GM21526 (cell line): ENCODE data around the gene SPSB2.

Experiments
- ATAC-seq: cut with Tn5 transposase; IDR thresholded peaks from one replicate; pipeline ENCODE4 v1.9.1; 2021; ENCODE audit warnings: moderate library complexity; ENCODE audit not compliant: unreplicated experiment, low FRiP score

SPSB2 gene

GRCh38 chr12:6834873-6835272, 38.2 kb downstream of the SPSB2 start:
- ATAC-seq = no peak

GRCh38 chr12:6834254-6834653, 38.8 kb downstream of the SPSB2 start:
- ATAC-seq = no peak

DNA sequence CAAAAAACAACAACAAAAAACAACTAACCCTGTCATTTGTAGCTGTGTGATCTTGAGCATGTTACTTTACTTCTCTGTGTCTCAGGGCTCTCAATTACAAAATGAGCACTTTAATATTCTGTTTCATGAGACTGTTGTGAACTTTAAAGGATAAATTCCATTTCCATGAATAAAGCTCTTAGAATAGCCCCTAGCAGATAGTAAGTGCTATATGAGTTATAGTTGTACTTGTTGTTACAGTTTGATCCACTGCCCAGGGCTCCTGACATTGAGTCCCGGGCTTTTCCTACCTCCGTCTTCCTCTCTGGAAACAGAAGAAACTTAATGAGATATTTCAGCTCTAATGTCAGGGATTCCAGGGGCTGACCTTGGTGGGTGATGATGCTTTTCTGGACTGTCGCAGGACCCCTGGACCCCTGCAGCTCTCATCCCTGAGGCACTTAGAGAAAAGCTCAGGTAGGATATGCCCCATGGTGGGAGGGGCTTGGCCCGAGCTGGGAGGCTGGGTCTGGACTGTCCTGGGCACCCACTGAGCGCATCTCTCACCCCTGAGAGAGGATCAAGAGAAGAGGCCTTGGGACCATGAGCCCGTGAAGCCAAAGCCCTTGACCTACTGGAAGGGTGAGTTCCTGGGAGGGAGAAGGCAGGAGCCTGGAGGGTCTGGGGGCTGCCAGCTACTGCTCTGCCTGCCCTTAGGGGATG, 39.8 kb downstream of the SPSB2 start:
- no peak for ATAC-seq

DNA sequence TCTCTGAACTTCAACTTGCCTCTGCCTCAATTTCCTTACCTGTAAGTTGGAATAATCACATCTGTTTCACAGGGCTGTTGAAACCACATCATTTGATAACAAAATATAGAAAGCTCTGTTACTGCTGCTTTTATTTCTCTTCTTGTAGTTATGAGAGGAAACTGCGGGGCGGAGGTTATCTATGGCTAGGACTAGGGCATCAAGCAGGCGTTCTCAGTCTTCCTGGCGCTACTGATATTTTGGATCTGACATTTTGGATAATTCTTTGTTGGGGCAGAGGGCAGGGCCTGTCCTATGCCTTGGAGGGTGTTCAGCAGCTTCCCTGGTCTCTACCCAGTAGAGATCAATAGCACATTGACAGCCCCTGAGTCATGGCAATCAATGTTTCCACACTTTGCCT, 41.0 kb downstream of the SPSB2 start:
- no peak for ATAC-seq

DNA sequence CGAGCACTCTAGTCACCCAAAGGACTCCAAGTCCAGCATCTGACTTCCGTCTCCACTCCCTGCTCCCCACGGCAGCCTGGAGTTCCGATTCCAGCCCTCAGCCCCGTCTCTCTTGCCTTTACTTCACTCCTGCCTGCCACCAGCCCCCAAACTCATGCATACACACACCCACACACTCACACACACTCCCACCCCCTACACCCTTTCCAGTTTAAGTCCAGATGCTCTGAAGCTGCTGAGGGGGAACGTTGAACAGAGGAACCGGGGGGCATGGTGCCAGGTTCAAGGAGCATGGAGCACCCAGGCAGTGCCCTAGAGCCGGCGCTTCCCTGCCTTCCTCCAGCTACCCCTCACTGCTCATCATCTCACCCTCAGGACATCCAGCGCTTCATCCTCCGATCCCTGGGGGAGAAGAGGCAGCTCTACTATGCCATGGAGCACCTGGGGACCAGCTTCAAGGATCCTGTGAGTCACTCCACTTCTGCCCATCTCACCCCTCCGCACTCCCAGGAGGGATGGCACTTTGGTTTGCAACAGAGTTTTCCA, 41.6 kb downstream of the SPSB2 start:
- ATAC-seq = no peak

DNA sequence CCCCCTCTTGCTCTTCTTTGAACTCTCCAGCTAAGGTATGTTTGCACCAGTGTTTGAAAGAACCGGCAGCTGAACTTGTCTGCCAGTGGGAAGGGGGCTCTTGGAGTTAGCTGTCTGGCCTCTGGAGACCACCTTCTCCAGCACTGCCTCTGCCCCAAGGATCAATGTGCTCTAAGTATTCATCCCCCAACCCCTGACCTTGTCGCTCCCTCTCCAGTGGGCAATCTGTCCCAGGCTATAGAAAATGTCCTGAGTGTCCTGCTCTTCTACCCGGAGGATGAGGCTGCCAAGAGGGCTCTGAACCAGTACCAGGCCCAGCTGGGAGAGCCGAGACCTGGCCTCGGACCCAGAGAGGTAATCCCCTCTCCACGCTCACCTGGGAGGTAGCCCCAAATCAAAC, 42.1 kb downstream of the SPSB2 start:
- ATAC-seq = no peak

DNA sequence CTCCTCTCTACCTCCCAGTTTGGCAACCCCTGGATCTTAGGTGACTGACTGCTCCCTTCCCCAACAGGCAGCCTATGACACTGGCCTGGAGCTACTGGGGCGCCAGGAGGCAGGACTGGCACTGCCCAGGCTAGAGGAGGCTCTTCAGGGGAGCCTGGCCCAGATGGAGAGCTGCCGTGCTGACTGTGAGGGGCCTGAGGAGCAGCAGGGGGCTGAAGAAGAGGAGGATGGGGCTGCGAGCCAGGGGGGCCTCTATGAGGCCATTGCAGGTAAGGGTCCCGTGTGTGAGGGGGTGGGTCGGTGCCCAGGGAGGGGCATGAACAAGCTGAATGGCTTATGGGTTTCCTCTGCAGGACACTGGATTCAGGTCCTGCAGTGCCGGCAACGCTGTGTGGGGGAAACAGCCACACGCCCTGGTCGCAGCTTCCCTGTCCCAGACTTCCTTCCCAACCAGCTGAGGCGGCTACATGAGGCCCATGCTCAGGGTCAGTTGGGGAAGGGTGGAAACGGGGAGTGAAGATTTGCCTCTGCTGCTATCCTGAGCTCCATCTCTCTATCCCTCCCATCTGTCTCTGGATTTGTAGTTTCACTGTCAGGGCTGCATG, 42.7 kb downstream of the SPSB2 start:
- no peak for ATAC-seq

- no peak for ATAC-seq
Observed at GRCh38 chr12:6829536-6830220, 43.4 kb downstream of the SPSB2 start.

DNA sequence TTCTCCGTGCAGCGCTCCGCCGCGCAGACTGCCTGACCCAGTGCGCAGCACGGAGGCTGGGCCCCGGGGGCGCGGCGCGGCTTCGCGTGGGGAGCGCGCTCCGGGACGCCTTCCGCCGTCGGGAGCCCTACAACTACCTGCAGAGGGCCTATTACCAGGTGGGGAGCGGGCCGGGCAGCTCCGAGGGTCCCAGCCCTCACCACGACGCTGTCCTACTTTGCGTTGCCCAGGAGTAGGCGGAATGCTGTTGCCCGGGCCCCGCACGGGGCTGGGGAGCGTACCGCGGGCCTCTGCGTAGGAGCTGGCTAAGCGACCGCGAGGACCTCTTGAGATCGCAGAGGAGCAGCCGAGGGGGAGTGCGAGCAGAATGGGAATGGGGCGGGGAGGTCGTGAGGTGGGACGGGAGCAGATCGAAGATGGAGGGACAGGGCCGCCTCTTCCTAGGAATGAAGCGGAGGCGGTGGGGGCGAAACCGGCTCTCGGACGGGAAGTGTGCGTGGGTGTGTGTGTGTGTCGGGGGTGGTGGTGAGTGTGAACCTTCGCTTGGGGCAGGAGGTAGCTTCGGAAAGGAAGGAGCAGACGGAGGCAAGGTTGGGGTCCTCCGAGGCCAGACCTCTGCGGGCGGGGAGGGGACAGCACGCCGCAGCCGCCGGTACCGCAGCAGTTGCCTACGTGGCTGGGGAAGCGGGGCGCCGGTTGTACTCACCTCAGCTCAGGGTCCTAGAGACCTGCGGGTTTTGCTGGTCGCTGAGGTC, 44.1 kb downstream of the SPSB2 start:
- ATAC-seq = no peak

GRCh38 chr12:6827982-6828780, 44.9 kb downstream of the SPSB2 start, which contains the start of gene P3H3:
TSS of gene P3H3 (plus strand) at chr12:6828407. CDS start at chr12:6828441, 34 bp downstream.
- ATAC-seq = no peak

GRCh38 chr12:6827437-6827911, 45.6 kb downstream of the SPSB2 start:
- no peak for ATAC-seq

- no peak for ATAC-seq
Observed at GRCh38 chr12:6826734-6827436, 46.2 kb downstream of the SPSB2 start.

DNA sequence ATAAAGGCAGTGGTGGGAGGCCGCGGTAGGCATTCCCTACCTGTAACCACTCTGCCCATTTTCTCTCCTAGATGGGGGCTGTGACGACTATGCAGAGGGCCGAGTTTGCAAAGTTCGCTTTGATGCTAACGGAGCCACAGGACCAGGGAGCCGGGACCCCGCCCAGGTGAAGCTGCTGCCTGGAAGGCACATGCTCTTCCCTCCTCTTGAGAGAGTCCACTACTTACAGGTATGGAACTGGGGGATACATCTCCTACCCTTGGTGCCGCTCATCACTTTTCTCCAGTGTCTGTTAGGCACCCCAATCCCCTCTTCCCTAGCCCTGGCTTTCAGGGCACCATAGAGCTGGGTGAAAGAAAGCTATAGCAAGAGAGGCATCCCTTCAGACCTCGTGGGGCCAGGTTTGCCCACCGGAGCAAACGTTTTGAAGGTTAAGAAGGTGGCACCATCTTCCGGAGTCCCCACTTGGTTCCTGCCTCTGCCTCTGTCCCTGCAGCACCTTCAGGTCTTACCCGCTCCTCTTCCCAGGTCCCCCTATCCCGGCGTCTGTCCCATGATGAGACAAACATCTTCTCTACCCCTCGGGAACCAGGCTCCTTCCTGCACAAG, 46.9 kb downstream of the SPSB2 start:
- ATAC-seq = no peak

- no peak for ATAC-seq
Observed at GRCh38 chr12:6825398-6826124, 47.5 kb downstream of the SPSB2 start.

GRCh38 chr12:6824901-6825381, 48.2 kb downstream of the SPSB2 start:
- ATAC-seq = no peak

DNA sequence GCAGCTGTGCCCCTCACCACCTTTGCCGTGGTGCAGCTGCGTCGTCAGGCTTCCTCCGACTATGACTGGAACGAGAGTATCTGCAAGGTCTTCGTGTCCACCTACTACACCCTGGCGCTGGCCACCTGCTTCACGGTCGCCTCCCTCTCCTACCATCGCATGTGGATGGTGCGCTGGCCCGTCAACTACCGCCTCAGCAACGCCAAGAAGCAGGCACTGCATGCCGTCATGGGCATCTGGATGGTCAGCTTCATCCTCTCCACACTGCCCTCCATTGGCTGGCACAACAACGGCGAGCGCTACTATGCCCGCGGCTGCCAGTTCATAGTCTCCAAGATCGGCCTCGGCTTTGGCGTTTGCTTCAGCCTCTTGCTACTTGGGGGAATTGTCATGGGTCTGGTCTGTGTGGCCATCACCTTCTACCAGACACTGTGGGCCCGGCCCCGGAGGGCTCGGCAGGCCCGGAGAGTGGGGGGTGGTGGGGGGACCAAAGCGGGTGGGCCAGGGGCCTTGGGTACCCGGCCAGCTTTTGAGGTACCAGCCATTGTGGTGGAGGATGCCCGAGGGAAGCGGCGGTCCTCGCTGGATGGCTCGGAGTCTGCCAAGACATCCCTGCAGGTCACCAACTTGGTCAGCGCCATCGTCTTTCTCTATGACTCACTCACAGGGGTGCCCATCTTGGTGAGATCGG, 48.9 kb downstream of the SPSB2 start:
- no peak for ATAC-seq
